IMR-90 (cell line): ENCODE data around the gene HSPA1L.

Source experiments
- CEBPB ChIP-seq: IDR thresholded peaks from 2 replicates; pipeline ENCODE4 v1.6.1; 2012; ENCODE audit warnings: low read depth, low read length, improper control_type of control experiment
- CHD1 ChIP-seq: IDR thresholded peaks from 2 replicates; pipeline ENCODE4 v1.6.1; 2012; ENCODE audit warnings: low read depth, low read length, improper control_type of control experiment
- MAFK ChIP-seq: IDR thresholded peaks from 2 replicates; pipeline ENCODE4 v1.6.1; 2012; ENCODE audit warnings: low read depth, low read length, improper control_type of control experiment
- MXI1 ChIP-seq: IDR thresholded peaks from 2 replicates; pipeline ENCODE4 v1.6.1; 2012; ENCODE audit warnings: low read depth, mild to moderate bottlenecking, low read length, moderate library complexity, borderline replicate concordance
- POLR2A ChIP-seq: IDR thresholded peaks from 2 replicates; pipeline ENCODE4 v1.6.1; 2012; ENCODE audit warnings: mild to moderate bottlenecking, low read depth, low read length
- RAD21 ChIP-seq: IDR thresholded peaks from 2 replicates; pipeline ENCODE4 v1.6.1; 2012; ENCODE audit warnings: low read length, improper control_type of control experiment
- RFX5 ChIP-seq: IDR thresholded peaks from 2 replicates; pipeline ENCODE4 v1.8.0; 2012; ENCODE audit warnings: low read depth, mild to moderate bottlenecking, low read length, moderate library complexity
- SMC3 ChIP-seq: fragments of 150-350 bp; IDR thresholded peaks from 2 replicates; pipeline ENCODE4 v1.6.1; 2016; ENCODE audit warnings: low read depth, mild to moderate bottlenecking, antibody characterized with exemption, low read length, moderate library complexity
- TF ChIP-seq, protein P1 (sequence below): conservative IDR thresholded peaks from 2 replicates; pipeline ENCODE4 v1.5.1; 2012; ENCODE audit warnings: mild to moderate bottlenecking, low read depth, low read length, improper control_type of control experiment
- TF ChIP-seq, protein P2 (sequence below): fragments of 150-350 bp; IDR thresholded peaks from 2 replicates; pipeline ENCODE4 v1.6.1; 2017; ENCODE audit warnings: mild to moderate bottlenecking, antibody characterized with exemption, low read length, low read depth
- TF ChIP-seq, protein P3 (sequence below): fragments of 150-350 bp; IDR thresholded peaks from 2 replicates; pipeline ENCODE4 v1.6.1; 2016; ENCODE audit warnings: low read depth, mild to moderate bottlenecking, low read length, moderate library complexity, borderline replicate concordance

- no peak for TF ChIP-seq SMC3
- TF ChIP-seq POLR2A, result no peak
- TF ChIP-seq CHD1, result no peak
- TF ChIP-seq, protein P1, sequence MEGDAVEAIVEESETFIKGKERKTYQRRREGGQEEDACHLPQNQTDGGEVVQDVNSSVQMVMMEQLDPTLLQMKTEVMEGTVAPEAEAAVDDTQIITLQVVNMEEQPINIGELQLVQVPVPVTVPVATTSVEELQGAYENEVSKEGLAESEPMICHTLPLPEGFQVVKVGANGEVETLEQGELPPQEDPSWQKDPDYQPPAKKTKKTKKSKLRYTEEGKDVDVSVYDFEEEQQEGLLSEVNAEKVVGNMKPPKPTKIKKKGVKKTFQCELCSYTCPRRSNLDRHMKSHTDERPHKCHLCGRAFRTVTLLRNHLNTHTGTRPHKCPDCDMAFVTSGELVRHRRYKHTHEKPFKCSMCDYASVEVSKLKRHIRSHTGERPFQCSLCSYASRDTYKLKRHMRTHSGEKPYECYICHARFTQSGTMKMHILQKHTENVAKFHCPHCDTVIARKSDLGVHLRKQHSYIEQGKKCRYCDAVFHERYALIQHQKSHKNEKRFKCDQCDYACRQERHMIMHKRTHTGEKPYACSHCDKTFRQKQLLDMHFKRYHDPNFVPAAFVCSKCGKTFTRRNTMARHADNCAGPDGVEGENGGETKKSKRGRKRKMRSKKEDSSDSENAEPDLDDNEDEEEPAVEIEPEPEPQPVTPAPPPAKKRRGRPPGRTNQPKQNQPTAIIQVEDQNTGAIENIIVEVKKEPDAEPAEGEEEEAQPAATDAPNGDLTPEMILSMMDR, result no peak
- no peak for TF ChIP-seq MXI1
- no peak for TF ChIP-seq RFX5
- no peak for TF ChIP-seq RAD21
- TF ChIP-seq, protein P2, sequence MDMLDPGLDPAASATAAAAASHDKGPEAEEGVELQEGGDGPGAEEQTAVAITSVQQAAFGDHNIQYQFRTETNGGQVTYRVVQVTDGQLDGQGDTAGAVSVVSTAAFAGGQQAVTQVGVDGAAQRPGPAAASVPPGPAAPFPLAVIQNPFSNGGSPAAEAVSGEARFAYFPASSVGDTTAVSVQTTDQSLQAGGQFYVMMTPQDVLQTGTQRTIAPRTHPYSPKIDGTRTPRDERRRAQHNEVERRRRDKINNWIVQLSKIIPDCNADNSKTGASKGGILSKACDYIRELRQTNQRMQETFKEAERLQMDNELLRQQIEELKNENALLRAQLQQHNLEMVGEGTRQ, result no peak
- TF ChIP-seq, protein P3, sequence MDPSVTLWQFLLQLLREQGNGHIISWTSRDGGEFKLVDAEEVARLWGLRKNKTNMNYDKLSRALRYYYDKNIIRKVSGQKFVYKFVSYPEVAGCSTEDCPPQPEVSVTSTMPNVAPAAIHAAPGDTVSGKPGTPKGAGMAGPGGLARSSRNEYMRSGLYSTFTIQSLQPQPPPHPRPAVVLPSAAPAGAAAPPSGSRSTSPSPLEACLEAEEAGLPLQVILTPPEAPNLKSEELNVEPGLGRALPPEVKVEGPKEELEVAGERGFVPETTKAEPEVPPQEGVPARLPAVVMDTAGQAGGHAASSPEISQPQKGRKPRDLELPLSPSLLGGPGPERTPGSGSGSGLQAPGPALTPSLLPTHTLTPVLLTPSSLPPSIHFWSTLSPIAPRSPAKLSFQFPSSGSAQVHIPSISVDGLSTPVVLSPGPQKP, result no peak
- TF ChIP-seq MAFK, result no peak
- no peak for TF ChIP-seq CEBPB
These were observed 23.1 kb downstream of the HSPA1L start for GRCh38 chr6:31792090-31792374.
